GM23338 (cell line): ENCODE data around the gene CXCR5. TPM values are rescaled to one million over a fixed set of nuclear protein-coding genes. Genes with fewer than 3 reads are reported as not detected.

Experiments
- ATAC-seq: fragments of 200-7000 bp; cut with Tn5 transposase; 3 replicates; pipeline ENCODE4 v1.9.1; 2020
- DNase-seq: peaks from one replicate; pipeline ENCODE4 v3.0.0-alpha.2; 2015; ENCODE audit warnings: low spot score
- H2AFZ ChIP-seq: fragments of 200-600 bp; sonication (generic); 2 replicates; pipeline ENCODE4 v1.8.0; 2016; ENCODE audit warnings: antibody characterized with exemption, mild to moderate bottlenecking, moderate library complexity
- H3F3A ChIP-seq: fragments of 200-600 bp; sonication (generic); replicated peaks from 2 replicates; pipeline ENCODE4 v1.8.0; 2017; ENCODE audit warnings: antibody characterized with exemption, mixed run types, low read depth
- H3K27ac ChIP-seq: fragments of 200-600 bp; sonication (generic); 2 replicates; pipeline ENCODE4 v1.6.1; 2016; ENCODE audit warnings: low read depth
- H3K27me3 ChIP-seq: fragments of 200-600 bp; sonication (generic); 2 replicates; pipeline ENCODE4 v1.8.0; 2016; ENCODE audit warnings: mild to moderate bottlenecking, mixed run types, moderate library complexity; ENCODE audit not compliant: insufficient read depth
- H3K36me3 ChIP-seq: fragments of 200-600 bp; sonication (generic); 2 replicates; pipeline ENCODE4 v1.8.0; 2016; ENCODE audit warnings: mild to moderate bottlenecking; ENCODE audit not compliant: insufficient read depth
- H3K4me1 ChIP-seq: fragments of 200-600 bp; sonication (generic); 2 replicates; pipeline ENCODE4 v1.8.0; 2016; ENCODE audit warnings: mild to moderate bottlenecking, moderate library complexity; ENCODE audit not compliant: insufficient read depth
- H3K4me2 ChIP-seq: fragments of 200-600 bp; sonication (generic); 2 replicates; pipeline ENCODE4 v1.7.1; 2017; ENCODE audit warnings: mixed run types
- H3K4me3 ChIP-seq: fragments of 200-600 bp; sonication (generic); 2 replicates; pipeline ENCODE4 v1.6.1; 2016; ENCODE audit warnings: mixed run types
- H3K79me2 ChIP-seq: fragments of 200-600 bp; sonication (generic); replicated peaks from 2 replicates; pipeline ENCODE4 v1.8.0; 2017; ENCODE audit warnings: mild to moderate bottlenecking; ENCODE audit not compliant: insufficient read depth
- H3K9me2 ChIP-seq: fragments of 200-600 bp; sonication (generic); 2 replicates; pipeline ENCODE4 v1.8.0; 2017; ENCODE audit not compliant: insufficient read depth
- H4K20me1 ChIP-seq: fragments of 200-600 bp; sonication (generic); replicated peaks from 2 replicates; pipeline ENCODE4 v1.8.0; 2017; ENCODE audit warnings: mild to moderate bottlenecking; ENCODE audit not compliant: insufficient read depth
- H3K27ac Mint-ChIP-seq: 2 replicates; pipeline ENCODE4 v1.8.0; 2020; ENCODE audit warnings: inconsistent platforms, mild to moderate bottlenecking, moderate library complexity, mixed read lengths
- H3K27me3 Mint-ChIP-seq: 3 replicates; pipeline ENCODE4 v1.8.0; 2022; ENCODE audit warnings: low read depth, mild to moderate bottlenecking, moderate library complexity, mixed read lengths, inconsistent platforms; ENCODE audit not compliant: insufficient read depth, poor library complexity
- H3K36me3 Mint-ChIP-seq: 3 replicates; pipeline ENCODE4 v1.8.0; 2021; ENCODE audit warnings: low read depth, mild to moderate bottlenecking, inconsistent platforms, moderate library complexity, mixed read lengths
- H3K4me1 Mint-ChIP-seq: 3 replicates; pipeline ENCODE4 v1.8.0; 2020; ENCODE audit warnings: mild to moderate bottlenecking, inconsistent platforms, mixed read lengths
- H3K4me3 Mint-ChIP-seq: 3 replicates; pipeline ENCODE4 v1.8.0; 2021; ENCODE audit warnings: moderate library complexity, mild to moderate bottlenecking, inconsistent platforms, mixed read lengths
- H3K9me3 Mint-ChIP-seq: 3 replicates; pipeline ENCODE4 v1.8.0; 2020; ENCODE audit warnings: moderate library complexity, mild to moderate bottlenecking, inconsistent platforms, mixed read lengths
- CREB1 ChIP-seq: fragments of 250-450 bp; sonication (Bioruptor Pico); IDR thresholded peaks from 2 replicates; pipeline ENCODE4 v1.5.0; 2020; ENCODE audit warnings: low read depth, mild to moderate bottlenecking, moderate library complexity
- EZH2 ChIP-seq: fragments of 200-600 bp; sonication (generic); IDR thresholded peaks from one replicate; pipeline ENCODE4 v1.8.0; 2017; ENCODE audit warnings: antibody characterized with exemption, mild to moderate bottlenecking, low read depth; ENCODE audit not compliant: unreplicated experiment
- EZH2phosphoT487 ChIP-seq: fragments of 200-600 bp; sonication (generic); IDR thresholded peaks from one replicate; pipeline ENCODE4 v1.8.1; 2018; ENCODE audit warnings: antibody characterized with exemption; ENCODE audit not compliant: unreplicated experiment
- JUNB ChIP-seq: IDR thresholded peaks from one replicate; pipeline ENCODE4 v1.6.1; 2016; ENCODE audit warnings: antibody characterized with exemption; ENCODE audit not compliant: unreplicated experiment
- NANOG ChIP-seq: IDR thresholded peaks from 2 replicates; pipeline ENCODE4 v1.6.1; 2016; ENCODE audit warnings: antibody characterized with exemption, borderline replicate concordance
- STAT1 ChIP-seq: IDR thresholded peaks from one replicate; pipeline ENCODE4 v1.6.1; 2016; ENCODE audit warnings: antibody characterized with exemption; ENCODE audit not compliant: unreplicated experiment
- ZNF114 ChIP-seq: fragments of 250-450 bp; sonication (Bioruptor Pico); IDR thresholded peaks from 2 replicates; pipeline ENCODE4 v1.5.0; 2020; ENCODE audit warnings: mild to moderate bottlenecking, moderate library complexity
- ZNF331 ChIP-seq: fragments of 250-450 bp; sonication (Bioruptor Pico); IDR thresholded peaks from 2 replicates; pipeline ENCODE4 v1.5.0; 2020; ENCODE audit warnings: low read depth, mild to moderate bottlenecking, moderate library complexity
- long read RNA-seq: library from polyadenylated mRNA; unstranded; transcript quantifications from one replicate; pipeline ENCODE4 v2.0.0, GENCODE V29; 2020; ENCODE audit not compliant: unreplicated experiment
- polyA plus RNA-seq: library from polyadenylated mRNA; unstranded; fragments of >200 nt; fragmentation: Nextera tagmentation; extraction: Ambion mirVana; gene quantifications from 2 replicates; pipeline ENCODE4 v1.2.1, GENCODE V29; 2016
- total RNA-seq: library from RNA; depleted of rRNA; stranded (reverse); fragments of >200 nt; shearing (Covaris generic); gene quantifications from 2 replicates; pipeline ENCODE4 v1.2.3, GENCODE V29; 2014; rRNA removed
- TF ChIP-seq, protein P1 (sequence below): IDR thresholded peaks from 2 replicates; pipeline ENCODE4 v1.6.1; 2016; ENCODE audit warnings: antibody characterized with exemption
- TF ChIP-seq, protein P2 (sequence below): IDR thresholded peaks from one replicate; pipeline ENCODE4 v1.6.1; 2018; ENCODE audit warnings: antibody characterized with exemption; ENCODE audit not compliant: unreplicated experiment
- TF ChIP-seq, protein P3 (sequence below): fragments of 250-450 bp; sonication (Bioruptor Pico); IDR thresholded peaks from 2 replicates; pipeline ENCODE4 v1.5.0; 2020; ENCODE audit warnings: mild to moderate bottlenecking, moderate library complexity
- TF ChIP-seq, protein P4 (sequence below), 2 experiments: fragments of 200-600 bp in 1 of 2; sonication (generic) in 1 of 2; conservative IDR thresholded peaks; 2 replicates each; pipeline versions ENCODE4 v1.5.1 to v1.6.1; 2016 to 2017; ENCODE audit warnings: antibody characterized with exemption in 2 of 2, low read depth in 2 of 2, mild to moderate bottlenecking in 2 of 2, moderate library complexity in 1 of 2

Gene CXCR5, protein sequence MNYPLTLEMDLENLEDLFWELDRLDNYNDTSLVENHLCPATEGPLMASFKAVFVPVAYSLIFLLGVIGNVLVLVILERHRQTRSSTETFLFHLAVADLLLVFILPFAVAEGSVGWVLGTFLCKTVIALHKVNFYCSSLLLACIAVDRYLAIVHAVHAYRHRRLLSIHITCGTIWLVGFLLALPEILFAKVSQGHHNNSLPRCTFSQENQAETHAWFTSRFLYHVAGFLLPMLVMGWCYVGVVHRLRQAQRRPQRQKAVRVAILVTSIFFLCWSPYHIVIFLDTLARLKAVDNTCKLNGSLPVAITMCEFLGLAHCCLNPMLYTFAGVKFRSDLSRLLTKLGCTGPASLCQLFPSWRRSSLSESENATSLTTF
- total RNA-seq (not detected in 2 replicates), polyA plus RNA-seq (0.18 and 0.96 TPM in 2 replicates)
- long read RNA-seq, partial matches to known transcripts, result 0 of 2 reads
- long read RNA-seq, other reads (novel, unspliced or antisense), result 2 of 2 reads

DNA sequence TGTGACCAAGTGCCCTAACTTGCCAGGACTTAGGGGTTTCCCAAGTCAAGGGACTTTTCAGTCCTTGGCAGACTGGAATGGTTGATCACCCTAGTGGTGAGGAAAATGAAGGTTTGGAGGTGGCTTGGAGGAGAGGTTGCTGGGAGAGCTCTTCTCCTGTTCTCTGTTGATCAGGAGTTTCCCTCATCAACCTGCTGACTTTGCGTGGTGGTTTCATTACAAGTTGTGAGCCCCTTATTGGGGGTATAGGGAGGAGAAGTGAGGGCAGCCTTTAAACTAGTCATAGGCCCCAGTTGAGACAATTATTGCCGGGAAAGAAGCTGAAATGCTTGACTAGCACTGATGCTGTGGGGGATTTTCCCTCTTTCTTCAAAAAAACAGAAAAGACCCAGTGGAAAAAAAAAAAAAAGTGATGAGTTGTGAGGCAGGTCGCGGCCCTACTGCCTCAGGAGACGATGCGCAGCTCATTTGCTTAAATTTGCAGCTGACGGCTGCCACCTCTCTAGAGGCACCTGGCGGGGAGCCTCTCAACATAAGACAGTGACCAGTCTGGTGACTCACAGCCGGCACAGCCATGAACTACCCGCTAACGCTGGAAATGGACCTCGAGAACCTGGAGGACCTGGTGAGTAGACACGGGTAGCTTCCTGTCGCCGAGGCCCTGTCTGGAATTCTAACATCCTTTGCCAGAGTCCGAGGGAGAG is at the start of gene CXCR5:
TSS of gene CXCR5 (plus strand) at position 525 of the 704 bp plus-strand sequence. CDS start at position 575, 50 bp downstream.
- H3K27me3 Mint-ChIP-seq, result peaks cover 13% of the 10 kb centered on the region
- H3K27ac Mint-ChIP-seq, result no peak within 1 kb of the TSS
- H3K4me1 Mint-ChIP-seq, result peaks cover 25% of the 10 kb centered on the region
- Histone ChIP-seq H2AFZ (0 out of 2 replicates have a peak within 1 kb of the TSS, but pooled peaks have one; percentile 32), H3K79me2 (no peaks in the 10 kb centered on the region), H3K4me2 (no peak within 1 kb of the TSS), H3K4me3 (no peak within 1 kb of the TSS), H4K20me1 (no peaks in the 10 kb centered on the region), H3K27ac (no peak within 1 kb of the TSS), H3F3A (0 out of 2 replicates have a peak, but pooled peaks cover 3% of the 10 kb centered on the region), H3K4me1 (peaks cover 6% of the 10 kb centered on the region), H3K9me2 (no peaks in the 10 kb centered on the region), H3K36me3 (no peaks in the 10 kb centered on the region), H3K27me3 (no peaks in the 10 kb centered on the region)
- DNase-seq (no peak), ATAC-seq (no peak)
- H3K36me3 Mint-ChIP-seq, result no peaks in the 10 kb centered on the region
- no peak within 1 kb of the TSS; the same call in 2 of the 3 replicates for H3K4me3 Mint-ChIP-seq
- no peaks in the 10 kb centered on the region for H3K9me3 Mint-ChIP-seq
- TF ChIP-seq, protein P1, sequence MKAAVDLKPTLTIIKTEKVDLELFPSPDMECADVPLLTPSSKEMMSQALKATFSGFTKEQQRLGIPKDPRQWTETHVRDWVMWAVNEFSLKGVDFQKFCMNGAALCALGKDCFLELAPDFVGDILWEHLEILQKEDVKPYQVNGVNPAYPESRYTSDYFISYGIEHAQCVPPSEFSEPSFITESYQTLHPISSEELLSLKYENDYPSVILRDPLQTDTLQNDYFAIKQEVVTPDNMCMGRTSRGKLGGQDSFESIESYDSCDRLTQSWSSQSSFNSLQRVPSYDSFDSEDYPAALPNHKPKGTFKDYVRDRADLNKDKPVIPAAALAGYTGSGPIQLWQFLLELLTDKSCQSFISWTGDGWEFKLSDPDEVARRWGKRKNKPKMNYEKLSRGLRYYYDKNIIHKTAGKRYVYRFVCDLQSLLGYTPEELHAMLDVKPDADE, result no peak
- TF ChIP-seq CREB1 (CRISPR knock-in tag), result no peak
- TF ChIP-seq, protein P2, sequence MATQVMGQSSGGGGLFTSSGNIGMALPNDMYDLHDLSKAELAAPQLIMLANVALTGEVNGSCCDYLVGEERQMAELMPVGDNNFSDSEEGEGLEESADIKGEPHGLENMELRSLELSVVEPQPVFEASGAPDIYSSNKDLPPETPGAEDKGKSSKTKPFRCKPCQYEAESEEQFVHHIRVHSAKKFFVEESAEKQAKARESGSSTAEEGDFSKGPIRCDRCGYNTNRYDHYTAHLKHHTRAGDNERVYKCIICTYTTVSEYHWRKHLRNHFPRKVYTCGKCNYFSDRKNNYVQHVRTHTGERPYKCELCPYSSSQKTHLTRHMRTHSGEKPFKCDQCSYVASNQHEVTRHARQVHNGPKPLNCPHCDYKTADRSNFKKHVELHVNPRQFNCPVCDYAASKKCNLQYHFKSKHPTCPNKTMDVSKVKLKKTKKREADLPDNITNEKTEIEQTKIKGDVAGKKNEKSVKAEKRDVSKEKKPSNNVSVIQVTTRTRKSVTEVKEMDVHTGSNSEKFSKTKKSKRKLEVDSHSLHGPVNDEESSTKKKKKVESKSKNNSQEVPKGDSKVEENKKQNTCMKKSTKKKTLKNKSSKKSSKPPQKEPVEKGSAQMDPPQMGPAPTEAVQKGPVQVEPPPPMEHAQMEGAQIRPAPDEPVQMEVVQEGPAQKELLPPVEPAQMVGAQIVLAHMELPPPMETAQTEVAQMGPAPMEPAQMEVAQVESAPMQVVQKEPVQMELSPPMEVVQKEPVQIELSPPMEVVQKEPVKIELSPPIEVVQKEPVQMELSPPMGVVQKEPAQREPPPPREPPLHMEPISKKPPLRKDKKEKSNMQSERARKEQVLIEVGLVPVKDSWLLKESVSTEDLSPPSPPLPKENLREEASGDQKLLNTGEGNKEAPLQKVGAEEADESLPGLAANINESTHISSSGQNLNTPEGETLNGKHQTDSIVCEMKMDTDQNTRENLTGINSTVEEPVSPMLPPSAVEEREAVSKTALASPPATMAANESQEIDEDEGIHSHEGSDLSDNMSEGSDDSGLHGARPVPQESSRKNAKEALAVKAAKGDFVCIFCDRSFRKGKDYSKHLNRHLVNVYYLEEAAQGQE, result no peak
- TF ChIP-seq JUNB, result no peak
- TF ChIP-seq, protein P3, sequence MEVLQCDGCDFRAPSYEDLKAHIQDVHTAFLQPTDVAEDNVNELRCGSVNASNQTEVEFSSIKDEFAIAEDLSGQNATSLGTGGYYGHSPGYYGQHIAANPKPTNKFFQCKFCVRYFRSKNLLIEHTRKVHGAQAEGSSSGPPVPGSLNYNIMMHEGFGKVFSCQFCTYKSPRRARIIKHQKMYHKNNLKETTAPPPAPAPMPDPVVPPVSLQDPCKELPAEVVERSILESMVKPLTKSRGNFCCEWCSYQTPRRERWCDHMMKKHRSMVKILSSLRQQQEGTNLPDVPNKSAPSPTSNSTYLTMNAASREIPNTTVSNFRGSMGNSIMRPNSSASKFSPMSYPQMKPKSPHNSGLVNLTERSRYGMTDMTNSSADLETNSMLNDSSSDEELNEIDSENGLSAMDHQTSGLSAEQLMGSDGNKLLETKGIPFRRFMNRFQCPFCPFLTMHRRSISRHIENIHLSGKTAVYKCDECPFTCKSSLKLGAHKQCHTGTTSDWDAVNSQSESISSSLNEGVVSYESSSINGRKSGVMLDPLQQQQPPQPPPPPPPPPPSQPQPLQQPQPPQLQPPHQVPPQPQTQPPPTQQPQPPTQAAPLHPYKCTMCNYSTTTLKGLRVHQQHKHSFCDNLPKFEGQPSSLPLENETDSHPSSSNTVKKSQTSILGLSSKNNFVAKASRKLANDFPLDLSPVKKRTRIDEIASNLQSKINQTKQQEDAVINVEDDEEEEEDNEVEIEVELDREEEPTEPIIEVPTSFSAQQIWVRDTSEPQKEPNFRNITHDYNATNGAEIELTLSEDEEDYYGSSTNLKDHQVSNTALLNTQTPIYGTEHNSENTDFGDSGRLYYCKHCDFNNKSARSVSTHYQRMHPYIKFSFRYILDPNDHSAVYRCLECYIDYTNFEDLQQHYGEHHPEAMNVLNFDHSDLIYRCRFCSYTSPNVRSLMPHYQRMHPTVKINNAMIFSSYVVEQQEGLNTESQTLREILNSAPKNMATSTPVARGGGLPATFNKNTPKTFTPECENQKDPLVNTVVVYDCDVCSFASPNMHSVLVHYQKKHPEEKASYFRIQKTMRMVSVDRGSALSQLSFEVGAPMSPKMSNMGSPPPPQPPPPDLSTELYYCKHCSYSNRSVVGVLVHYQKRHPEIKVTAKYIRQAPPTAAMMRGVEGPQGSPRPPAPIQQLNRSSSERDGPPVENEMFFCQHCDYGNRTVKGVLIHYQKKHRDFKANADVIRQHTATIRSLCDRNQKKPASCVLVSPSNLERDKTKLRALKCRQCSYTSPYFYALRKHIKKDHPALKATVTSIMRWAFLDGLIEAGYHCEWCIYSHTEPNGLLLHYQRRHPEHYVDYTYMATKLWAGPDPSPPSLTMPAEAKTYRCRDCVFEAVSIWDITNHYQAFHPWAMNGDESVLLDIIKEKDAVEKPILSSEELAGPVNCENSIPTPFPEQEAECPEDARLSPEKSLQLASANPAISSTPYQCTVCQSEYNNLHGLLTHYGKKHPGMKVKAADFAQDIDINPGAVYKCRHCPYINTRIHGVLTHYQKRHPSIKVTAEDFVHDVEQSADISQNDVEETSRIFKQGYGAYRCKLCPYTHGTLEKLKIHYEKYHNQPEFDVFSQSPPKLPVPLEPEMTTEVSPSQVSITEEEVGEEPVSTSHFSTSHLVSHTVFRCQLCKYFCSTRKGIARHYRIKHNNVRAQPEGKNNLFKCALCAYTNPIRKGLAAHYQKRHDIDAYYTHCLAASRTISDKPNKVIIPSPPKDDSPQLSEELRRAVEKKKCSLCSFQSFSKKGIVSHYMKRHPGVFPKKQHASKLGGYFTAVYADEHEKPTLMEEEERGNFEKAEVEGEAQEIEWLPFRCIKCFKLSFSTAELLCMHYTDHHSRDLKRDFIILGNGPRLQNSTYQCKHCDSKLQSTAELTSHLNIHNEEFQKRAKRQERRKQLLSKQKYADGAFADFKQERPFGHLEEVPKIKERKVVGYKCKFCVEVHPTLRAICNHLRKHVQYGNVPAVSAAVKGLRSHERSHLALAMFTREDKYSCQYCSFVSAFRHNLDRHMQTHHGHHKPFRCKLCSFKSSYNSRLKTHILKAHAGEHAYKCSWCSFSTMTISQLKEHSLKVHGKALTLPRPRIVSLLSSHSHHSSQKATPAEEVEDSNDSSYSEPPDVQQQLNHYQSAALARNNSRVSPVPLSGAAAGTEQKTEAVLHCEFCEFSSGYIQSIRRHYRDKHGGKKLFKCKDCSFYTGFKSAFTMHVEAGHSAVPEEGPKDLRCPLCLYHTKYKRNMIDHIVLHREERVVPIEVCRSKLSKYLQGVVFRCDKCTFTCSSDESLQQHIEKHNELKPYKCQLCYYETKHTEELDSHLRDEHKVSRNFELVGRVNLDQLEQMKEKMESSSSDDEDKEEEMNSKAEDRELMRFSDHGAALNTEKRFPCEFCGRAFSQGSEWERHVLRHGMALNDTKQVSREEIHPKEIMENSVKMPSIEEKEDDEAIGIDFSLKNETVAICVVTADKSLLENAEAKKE (CRISPR knock-in tag), result no peak
- TF ChIP-seq EZH2, result no peak
- no peak for TF ChIP-seq STAT1
- TF ChIP-seq EZH2phosphoT487, result no peak
- no peak for TF ChIP-seq NANOG
- TF ChIP-seq, protein P4, sequence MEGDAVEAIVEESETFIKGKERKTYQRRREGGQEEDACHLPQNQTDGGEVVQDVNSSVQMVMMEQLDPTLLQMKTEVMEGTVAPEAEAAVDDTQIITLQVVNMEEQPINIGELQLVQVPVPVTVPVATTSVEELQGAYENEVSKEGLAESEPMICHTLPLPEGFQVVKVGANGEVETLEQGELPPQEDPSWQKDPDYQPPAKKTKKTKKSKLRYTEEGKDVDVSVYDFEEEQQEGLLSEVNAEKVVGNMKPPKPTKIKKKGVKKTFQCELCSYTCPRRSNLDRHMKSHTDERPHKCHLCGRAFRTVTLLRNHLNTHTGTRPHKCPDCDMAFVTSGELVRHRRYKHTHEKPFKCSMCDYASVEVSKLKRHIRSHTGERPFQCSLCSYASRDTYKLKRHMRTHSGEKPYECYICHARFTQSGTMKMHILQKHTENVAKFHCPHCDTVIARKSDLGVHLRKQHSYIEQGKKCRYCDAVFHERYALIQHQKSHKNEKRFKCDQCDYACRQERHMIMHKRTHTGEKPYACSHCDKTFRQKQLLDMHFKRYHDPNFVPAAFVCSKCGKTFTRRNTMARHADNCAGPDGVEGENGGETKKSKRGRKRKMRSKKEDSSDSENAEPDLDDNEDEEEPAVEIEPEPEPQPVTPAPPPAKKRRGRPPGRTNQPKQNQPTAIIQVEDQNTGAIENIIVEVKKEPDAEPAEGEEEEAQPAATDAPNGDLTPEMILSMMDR (conservative IDR thresholded peaks at IDR 0.05; ENCODE audit: low read depth in 2 of 2), result no peak
- TF ChIP-seq ZNF114, result no peak
- TF ChIP-seq ZNF331 (CRISPR knock-in tag), result no peak
